ENCODE data around the gene OXTR.

OXTR gene

GRCh38 chr3:8767667-8768363 is 1.6 kb downstream of the OXTR start:
- DNase-seq (ENCODE audit: low spot score): no peak

- DNase-seq (ENCODE audit: low spot score): no peak
Measured at GRCh38 chr3:8767256-8767666, 2.2 kb downstream of the OXTR start.

GRCh38 chr3:8766148-8766547 is 3.3 kb downstream of the OXTR start:
- DNase-seq (ENCODE audit: low spot score): no peak

- DNase-seq (ENCODE audit: low spot score): no peak
Measured at GRCh38 chr3:8765528-8765927, 3.9 kb downstream of the OXTR start.

- DNase-seq (ENCODE audit: low spot score): no peak
Measured at GRCh38 chr3:8764528-8764927, 4.9 kb downstream of the OXTR start.

GRCh38 chr3:8762607-8763377 is 6.6 kb downstream of the OXTR start:
- no peak for DNase-seq (ENCODE audit: low spot score)

GRCh38 chr3:8761866-8762265 is 7.5 kb downstream of the OXTR start:
- DNase-seq (ENCODE audit: low spot score): no peak

GRCh38 chr3:8760506-8760905 is 8.9 kb downstream of the OXTR start:
- DNase-seq (ENCODE audit: low spot score): no peak

GRCh38 chr3:8760091-8760490 is 9.3 kb downstream of the OXTR start:
- no peak for DNase-seq (ENCODE audit: low spot score)

GRCh38 chr3:8759038-8759707 is 10.2 kb downstream of the OXTR start:
- no peak for DNase-seq (ENCODE audit: low spot score)

- no peak for DNase-seq (ENCODE audit: low spot score)
Measured at GRCh38 chr3:8757551-8758518, 11.6 kb downstream of the OXTR start.

- no peak for DNase-seq (ENCODE audit: low spot score)
Measured at GRCh38 chr3:8756671-8757070, 12.7 kb downstream of the OXTR start.

- DNase-seq (ENCODE audit: low spot score): no peak
Measured at GRCh38 chr3:8755564-8756237, 13.7 kb downstream of the OXTR start.

- DNase-seq (ENCODE audit: low spot score): no peak
Measured at GRCh38 chr3:8755097-8755496, 14.3 kb downstream of the OXTR start.

- no peak for DNase-seq (ENCODE audit: low spot score)
Measured at GRCh38 chr3:8752832-8753231, 16.6 kb downstream of the OXTR start.

GRCh38 chr3:8749316-8749715 is 20.1 kb downstream of the OXTR start:
- no peak for DNase-seq (ENCODE audit: low spot score)

GRCh38 chr3:8746780-8747345 is 22.6 kb downstream of the OXTR start:
- no peak for DNase-seq (ENCODE audit: low spot score)

GRCh38 chr3:8745619-8746370 is 23.6 kb downstream of the OXTR start:
- DNase-seq (ENCODE audit: low spot score): no peak

GRCh38 chr3:8743911-8744310 is 25.5 kb downstream of the OXTR start:
- no peak for DNase-seq (ENCODE audit: low spot score)

- no peak for DNase-seq (ENCODE audit: low spot score)
Measured at GRCh38 chr3:8743021-8743601, 26.3 kb downstream of the OXTR start.
